HG02588 (cell line): ENCODE measurements around the gene CARD9.
"Not testable (repeated sequence)": the region's sequence is repeated elsewhere in the genome, so short reads cannot be mapped to it uniquely, and the experiment has no call there.

ENCODE experiments used
- ATAC-seq: cut with Tn5 transposase; IDR thresholded peaks from one replicate; pipeline ENCODE4 v1.9.1; 2021; ENCODE audit warnings: mild to moderate bottlenecking, moderate library complexity; ENCODE audit not compliant: unreplicated experiment

Gene CARD9

DNA sequence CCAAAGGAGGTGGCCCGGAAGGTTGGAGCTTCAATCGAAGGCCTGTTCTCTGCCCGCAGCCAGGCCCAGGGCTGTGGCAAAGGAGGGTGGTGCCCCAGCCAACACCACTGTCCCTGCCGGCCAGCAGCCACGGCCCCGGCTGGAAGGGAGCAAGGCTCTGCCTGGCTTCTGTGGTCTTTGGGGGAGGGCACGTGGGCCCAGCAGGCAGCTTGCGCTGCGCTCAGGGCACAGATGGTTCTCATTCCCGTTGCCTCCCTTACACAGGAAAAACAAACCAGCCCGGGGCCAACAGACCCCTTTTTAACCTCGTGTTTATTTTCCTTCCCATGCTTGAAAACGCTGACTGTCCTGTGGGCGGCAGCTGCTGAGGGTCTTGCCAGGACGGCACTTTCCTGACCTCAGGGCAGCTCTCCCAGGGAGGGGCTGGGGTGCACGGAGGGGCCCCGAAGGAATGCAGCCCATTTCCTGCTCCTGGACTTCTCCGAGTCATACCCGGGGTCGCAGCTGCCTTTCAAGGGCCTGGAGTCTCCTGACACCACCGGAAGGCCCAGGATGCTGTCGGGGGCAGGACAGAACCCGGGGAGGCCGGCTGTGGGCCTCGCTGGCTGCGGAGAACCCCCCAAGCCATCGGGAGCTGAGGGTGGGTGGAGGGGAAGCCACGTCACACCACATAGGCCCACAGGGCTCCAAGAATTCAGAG is 47.3 kb downstream of the CARD9 start:
- no peak for ATAC-seq

DNA sequence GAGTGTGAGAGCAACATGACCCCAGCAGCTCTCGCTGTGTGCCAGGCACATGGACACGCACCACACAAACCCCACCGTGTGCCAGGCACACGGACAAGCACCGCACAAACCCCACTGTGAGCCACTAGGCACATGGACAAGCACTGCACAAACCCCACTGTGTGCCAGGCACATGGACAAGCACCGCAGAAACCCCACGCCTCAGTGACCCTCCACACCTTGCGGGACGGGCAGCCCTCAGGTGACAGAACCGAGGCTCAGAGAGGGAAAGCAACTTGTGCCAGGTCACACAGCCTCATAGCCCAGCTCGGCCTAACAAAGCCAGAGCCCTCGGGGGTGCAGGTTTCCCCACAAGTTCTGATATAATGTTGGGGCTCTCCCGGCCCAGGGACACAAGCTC is 48.1 kb downstream of the CARD9 start:
- no peak for ATAC-seq

DNA sequence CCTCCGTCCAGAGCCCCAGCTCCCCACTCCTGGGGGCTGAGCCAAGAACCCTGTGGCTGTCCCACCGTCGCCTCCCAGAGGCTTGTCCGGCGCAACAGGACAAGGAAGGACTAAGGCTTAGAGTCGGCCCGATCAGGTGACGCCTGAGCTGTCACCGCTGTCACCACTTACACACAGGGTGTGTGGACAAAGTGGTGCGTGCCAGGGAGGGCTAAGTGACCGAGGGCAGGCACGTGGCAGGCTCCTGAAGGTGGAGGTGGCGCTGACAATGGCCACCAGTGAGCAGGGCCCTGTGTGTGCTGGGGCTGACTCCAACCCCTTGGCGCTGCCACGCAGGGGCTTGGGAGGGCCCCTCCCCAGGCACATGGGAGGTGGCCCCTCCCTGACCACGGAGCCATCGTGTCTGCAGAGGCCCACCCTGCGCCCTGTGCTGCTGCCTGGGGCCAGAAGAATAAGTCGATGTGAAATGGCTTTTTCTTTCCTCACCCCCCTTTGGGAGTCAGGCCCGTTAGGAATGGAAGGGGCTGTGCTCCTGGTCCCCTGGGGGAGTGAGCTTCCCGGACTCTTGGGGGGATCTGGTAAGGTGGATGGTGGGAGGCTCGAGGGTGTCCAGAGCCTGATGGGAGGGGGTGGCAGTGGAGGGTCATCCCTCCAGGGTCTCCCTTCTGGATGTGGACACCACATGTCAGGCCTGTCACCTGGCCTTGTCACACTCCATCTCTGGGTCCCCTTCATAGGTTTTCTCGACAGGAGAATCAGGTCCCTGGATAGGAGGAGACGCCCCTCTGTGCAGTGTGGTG is 48.8 kb downstream of the CARD9 start:
- no peak for ATAC-seq

DNA sequence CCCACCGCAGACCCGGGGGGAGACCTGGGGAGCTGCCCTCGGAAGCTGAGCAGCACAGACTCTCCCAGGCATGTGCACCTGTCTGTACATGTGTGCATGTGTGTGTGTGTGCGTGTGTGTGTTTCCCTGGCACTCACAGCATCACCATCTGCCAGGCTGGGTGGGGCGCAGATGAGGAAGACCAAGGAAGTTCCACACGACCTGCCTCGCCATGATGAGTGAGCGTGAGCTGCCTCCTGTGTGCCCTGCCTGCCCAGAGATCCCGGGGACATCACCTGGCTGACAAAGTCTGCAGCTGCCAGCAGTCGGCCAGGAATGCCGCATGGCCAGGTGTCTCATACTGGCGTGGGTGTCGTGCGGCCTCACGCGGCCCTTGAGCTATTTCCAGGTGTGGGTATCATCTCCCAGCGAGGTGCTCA is 50.1 kb downstream of the CARD9 start:
- no peak for ATAC-seq

DNA sequence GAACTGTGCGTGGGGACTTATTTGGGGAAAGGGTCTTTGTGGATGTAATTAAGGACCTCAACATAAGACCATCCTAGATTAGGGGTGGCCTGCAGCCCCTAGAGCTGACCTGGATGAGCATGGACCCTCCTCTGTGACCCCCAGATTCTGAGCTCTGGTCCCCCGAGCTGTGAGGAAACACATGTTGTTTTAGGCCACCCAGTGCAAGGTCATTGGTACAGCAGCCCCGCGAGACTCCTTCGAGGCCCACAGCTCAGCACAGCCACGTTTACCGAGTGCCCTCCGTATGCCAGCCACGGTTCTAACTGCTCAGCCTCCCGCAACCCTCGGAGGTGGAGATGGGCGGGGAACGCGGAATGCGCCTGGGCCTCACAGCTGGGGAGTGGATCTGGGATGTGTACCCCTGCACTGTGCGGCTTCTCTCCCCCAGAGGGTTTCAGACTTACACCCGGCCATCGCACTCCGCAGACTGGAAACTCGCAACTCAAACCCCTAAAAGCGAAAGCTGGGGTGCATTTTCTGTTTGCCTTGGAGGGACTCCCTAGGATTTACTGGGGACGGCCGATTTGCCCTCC is 50.6 kb downstream of the CARD9 start:
- no peak for ATAC-seq

DNA sequence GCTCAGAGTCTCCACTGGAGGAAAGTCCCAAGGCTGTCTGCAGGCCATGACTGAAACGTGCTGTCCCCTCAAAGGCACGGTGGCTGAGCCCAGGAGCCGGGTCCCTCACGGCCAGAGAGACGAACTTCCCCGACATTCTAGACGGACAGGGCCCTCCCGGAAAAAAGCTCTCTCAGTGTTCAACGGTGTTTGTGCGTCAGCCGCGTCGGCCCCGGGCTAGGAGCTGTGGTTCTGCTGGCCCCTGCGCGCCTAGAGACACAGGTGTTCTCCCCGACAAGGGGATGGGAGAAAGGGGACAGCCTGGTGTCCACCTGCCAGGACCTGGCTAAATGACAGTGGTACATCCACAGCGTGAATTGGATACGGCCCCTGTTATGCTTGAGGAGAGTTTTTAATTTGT is 51.9 kb downstream of the CARD9 start:
- no peak for ATAC-seq

DNA sequence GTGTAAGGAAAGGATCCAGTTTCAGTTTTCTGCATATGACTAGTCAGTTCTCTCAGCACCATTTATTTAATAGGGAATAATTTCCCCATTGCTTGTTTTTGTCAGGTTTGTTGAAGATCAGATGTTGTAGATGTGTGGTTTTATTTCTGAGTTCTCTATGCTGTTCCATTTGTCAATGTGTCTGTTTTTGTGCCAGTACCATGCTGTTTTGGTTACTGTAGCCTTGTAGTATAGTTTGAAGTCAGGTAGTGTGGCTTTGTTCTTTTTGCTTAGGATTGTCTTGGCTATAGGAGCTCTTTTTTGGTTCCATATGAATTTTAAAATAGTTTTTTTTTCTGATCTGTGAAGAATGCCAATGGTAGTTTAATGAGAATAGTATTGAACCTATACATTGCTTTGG is 52.5 kb downstream of the CARD9 start:
- not testable (repeated sequence) for ATAC-seq

DNA sequence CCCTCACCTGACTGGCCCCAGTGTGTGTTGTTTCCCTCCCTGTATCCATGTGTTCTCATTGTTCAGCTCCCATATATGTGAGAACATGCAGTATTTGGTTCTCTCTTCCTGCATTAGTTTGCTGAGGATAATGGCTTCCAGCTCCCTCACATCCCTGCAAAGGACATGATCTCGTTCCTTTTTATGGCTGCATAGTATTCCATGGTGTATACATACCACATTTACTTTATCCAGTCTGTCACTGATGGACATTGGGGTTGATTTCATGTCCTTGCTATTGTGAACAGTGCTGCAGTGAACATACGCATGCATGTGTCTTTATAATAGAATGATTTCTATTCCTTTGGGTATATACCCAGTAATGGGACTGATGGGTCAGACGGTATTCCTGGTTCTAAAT is 53.5 kb downstream of the CARD9 start:
- not testable (repeated sequence) for ATAC-seq

DNA sequence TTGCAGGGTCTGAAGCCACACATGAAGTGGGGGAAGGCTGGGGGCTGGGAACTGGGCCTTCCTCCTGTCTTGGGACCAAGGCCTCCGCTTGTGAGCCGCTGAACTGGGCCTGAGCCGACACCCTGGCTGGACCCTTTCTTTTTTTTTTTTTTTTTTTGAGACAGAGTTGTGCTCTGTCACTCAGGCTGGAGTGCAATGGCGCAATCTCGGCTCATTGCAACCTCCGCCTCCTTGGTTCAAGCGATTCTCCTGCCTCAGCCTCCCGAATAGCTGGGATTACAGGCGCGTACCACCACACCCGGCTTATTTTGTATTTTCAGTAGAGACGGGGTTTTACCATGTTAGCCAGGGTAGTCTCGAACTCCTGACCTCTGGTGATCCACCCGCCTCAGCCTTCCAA is 54.2 kb downstream of the CARD9 start:
- not testable (repeated sequence) for ATAC-seq

DNA sequence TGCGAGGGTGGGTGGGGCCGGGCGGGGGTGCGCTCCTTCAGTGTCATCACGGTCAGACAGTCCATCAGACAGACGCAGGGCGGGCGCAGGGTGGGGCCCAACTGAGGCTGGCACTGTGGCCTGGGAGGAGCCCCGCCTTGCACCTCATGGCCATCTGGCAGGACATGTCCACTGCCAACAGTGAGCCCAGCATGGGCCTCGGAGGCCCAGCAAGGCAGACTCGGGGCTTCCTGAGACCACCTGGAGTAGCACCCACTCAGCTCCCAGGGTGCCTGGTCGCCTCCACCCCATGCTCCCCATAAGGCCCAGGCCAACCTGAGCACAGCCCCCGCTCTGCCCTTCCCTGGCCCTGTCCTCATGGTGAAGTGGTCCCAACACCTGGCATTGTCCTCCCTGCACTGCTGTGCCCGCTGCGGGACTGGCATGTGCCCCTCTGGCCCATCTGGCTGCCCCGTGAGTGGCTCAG is 54.7 kb downstream of the CARD9 start:
- ATAC-seq = no peak

DNA sequence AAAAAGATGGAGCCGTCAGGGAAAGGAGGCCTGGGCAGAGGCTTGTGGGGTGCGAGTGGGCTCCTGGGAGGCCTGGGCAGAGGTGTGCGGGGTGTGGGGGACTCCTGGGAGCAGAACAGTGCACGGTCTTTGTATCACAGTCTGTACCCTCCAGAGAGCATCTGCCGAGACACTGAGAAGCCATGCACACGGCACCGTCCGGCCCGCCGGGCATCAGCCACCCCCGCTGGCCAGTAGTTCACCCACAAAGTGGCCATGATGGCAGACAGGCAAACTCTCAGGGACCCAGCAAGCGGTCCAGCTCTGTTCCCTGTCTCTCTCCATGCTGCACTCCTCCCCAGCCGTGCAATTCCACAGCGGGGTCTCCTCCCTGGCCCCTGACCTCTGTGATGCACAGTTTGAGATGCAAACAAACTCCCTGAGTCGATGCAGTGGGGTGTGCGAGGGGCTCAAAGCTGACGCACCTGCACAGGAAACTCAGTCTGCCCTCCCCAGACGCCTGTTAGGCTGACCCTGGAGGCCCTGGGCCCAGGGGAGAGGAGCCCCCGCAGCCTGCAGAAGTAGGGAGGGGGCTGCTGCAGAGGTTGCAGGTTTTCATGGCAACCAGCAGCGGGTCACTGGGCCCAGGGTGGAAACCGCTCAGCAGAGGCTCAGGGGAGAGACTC is 55.2 kb downstream of the CARD9 start:
- ATAC-seq = no peak

DNA sequence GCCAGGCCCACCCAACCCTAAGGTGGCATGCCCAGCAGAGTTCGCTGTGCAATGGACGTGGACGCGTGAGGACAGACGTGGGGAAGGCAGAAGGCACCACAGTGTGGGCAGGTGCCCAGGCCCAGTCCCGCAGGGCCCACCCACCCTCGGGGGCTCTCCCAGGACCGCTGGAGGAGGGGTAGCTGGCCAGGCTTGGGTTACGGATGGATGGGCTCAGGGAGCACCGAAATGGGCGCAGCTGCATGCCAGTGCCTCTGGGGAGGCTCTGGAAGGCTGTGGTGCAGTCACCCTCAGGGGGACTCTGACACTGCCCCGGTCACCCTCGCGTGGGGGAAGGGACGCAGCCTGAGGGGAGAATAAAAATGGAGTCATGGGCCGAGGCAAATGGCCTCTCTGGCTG is 55.8 kb downstream of the CARD9 start:
- ATAC-seq = no peak

DNA sequence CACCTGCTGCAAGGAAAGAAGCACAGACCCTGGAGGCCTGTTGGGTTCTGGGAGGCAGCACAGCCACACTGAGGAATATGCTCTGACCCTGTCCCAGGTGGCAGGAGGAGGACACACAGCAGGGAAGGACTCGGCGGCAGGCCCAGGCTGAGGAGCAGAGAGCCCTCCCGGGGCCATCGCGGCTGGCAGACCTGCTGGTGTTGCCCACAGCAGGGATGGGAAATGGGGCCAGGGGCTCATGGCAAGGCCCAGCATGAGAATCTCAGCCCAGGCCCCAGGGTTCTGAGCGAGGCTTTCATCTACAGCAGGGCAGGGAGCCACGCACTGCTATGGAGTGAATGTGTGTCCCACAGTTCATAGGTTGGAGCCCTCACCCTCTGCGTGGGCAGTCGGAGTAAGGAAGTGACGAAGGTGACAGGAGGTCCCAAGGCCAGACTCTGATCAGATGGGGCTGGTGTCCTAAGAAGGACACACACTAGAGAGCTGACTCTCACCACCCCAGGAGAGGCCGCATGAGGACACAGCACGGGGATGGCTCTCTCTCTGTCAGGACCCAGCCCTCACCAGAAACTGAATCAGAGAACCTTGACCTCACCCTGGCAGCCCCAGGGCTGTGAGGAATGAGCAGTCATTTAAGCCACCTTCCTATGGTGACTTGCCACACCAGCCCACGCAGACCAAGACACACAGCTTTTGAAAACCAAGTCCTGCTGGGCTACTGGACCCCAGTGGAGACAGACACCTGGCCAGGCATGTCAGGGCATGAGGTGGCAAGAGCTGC is 56.4 kb downstream of the CARD9 start:
- no peak for ATAC-seq

DNA sequence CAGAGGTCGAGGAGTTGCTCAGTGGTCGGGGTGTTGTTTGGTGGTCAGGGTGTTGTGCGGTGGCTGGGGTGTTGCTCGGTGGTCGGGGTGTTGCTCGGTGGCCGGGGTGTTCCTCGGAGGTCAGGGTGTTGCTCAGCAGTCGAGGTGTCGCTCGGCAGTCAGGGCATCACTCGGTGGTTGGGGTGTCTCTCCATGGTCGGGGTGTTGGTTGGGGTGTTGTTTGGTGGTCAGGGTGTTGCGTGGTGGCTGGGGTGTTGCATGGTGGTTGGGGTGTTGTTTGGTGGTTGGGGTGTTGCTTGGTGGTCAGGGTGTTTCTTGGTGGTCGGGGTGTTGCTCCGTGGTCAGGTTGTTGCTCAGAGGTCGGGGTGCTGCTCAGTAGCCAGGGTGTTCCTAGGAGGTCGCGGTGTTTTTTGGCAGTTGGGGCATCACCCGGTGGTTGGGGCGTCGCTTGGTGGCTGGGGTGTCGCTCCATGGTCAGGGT is 57.2 kb downstream of the CARD9 start:
- no peak for ATAC-seq

DNA sequence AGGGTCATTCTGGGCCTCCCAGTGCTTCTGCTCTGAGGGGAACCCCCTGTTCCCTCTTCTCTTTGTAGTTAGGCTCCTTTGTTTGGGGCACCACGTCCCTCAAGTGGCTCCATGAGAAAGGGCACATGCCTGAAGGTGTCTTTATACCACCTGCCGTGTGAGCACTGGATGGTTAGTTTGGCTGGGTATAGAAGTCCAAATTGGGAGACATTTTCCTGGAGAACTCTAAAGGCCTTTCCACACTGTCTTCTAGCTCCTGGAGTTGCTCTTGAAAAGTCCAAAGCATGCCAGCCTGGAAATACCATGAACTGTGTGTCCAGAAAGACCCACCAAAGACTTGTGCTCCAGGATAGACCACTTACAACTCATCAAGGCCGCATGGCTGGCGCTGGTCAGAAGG is 58.5 kb downstream of the CARD9 start:
- ATAC-seq = no peak

DNA sequence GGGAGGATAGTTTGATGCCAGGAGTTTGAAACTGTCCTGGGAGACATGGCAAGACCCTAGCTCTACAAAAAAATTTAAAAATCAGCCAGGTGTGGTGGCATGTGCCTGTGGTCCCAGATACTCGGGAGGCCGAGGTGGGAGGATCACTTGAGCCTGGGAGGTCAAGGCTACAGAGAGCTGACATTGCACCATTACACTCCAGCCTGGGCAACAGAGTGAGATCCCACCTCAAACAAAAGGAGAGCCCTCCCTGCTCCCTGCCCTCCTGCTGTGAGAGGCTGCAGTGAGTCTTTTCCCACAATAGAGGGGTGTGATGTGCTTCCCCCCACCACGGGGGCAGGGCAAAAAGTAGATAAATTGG is 59.4 kb downstream of the CARD9 start:
- ATAC-seq = no peak
